Measurements from ENCODE around the gene MARCHF4. TPM values are rescaled to one million over a fixed set of nuclear protein-coding genes. Genes with fewer than 3 reads are reported as not detected.

The MARCHF4 gene
- total and polyA plus RNA-seq, 4 donors = not detected

- DNase-seq (ENCODE audit: low spot score) = no peak
- TF ChIP-seq, protein P1, sequence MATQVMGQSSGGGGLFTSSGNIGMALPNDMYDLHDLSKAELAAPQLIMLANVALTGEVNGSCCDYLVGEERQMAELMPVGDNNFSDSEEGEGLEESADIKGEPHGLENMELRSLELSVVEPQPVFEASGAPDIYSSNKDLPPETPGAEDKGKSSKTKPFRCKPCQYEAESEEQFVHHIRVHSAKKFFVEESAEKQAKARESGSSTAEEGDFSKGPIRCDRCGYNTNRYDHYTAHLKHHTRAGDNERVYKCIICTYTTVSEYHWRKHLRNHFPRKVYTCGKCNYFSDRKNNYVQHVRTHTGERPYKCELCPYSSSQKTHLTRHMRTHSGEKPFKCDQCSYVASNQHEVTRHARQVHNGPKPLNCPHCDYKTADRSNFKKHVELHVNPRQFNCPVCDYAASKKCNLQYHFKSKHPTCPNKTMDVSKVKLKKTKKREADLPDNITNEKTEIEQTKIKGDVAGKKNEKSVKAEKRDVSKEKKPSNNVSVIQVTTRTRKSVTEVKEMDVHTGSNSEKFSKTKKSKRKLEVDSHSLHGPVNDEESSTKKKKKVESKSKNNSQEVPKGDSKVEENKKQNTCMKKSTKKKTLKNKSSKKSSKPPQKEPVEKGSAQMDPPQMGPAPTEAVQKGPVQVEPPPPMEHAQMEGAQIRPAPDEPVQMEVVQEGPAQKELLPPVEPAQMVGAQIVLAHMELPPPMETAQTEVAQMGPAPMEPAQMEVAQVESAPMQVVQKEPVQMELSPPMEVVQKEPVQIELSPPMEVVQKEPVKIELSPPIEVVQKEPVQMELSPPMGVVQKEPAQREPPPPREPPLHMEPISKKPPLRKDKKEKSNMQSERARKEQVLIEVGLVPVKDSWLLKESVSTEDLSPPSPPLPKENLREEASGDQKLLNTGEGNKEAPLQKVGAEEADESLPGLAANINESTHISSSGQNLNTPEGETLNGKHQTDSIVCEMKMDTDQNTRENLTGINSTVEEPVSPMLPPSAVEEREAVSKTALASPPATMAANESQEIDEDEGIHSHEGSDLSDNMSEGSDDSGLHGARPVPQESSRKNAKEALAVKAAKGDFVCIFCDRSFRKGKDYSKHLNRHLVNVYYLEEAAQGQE (IDR thresholded peaks at IDR 0.05) = no peak
- no peak for TF ChIP-seq FOXA2 (IDR thresholded peaks at IDR 0.05)
- TF ChIP-seq ZBTB33 (IDR thresholded peaks at IDR 0.05) = no peak
- no peak for TF ChIP-seq EGR1 (IDR thresholded peaks at IDR 0.05; ENCODE audit: low read depth in 2 of 2)
- no peak for TF ChIP-seq RXRA (IDR thresholded peaks at IDR 0.05)
- TF ChIP-seq ATF3 (IDR thresholded peaks at IDR 0.05) = no peak
- no peak for TF ChIP-seq JUND (IDR thresholded peaks at IDR 0.05)
- TF ChIP-seq, protein P2, sequence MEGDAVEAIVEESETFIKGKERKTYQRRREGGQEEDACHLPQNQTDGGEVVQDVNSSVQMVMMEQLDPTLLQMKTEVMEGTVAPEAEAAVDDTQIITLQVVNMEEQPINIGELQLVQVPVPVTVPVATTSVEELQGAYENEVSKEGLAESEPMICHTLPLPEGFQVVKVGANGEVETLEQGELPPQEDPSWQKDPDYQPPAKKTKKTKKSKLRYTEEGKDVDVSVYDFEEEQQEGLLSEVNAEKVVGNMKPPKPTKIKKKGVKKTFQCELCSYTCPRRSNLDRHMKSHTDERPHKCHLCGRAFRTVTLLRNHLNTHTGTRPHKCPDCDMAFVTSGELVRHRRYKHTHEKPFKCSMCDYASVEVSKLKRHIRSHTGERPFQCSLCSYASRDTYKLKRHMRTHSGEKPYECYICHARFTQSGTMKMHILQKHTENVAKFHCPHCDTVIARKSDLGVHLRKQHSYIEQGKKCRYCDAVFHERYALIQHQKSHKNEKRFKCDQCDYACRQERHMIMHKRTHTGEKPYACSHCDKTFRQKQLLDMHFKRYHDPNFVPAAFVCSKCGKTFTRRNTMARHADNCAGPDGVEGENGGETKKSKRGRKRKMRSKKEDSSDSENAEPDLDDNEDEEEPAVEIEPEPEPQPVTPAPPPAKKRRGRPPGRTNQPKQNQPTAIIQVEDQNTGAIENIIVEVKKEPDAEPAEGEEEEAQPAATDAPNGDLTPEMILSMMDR (IDR thresholded peaks at IDR 0.05; ENCODE audit: low read depth, low read length, missing input control) = no peak
- TF ChIP-seq YY1 (IDR thresholded peaks at IDR 0.05) = no peak
- TF ChIP-seq TAF1 (conservative IDR thresholded peaks at IDR 0.05) = no peak
- TF ChIP-seq FOXA1 (IDR thresholded peaks at IDR 0.05) = no peak
Measured at GRCh38 chr2:216349366-216349765, 22.9 kb downstream of the MARCHF4 start.

DNA sequence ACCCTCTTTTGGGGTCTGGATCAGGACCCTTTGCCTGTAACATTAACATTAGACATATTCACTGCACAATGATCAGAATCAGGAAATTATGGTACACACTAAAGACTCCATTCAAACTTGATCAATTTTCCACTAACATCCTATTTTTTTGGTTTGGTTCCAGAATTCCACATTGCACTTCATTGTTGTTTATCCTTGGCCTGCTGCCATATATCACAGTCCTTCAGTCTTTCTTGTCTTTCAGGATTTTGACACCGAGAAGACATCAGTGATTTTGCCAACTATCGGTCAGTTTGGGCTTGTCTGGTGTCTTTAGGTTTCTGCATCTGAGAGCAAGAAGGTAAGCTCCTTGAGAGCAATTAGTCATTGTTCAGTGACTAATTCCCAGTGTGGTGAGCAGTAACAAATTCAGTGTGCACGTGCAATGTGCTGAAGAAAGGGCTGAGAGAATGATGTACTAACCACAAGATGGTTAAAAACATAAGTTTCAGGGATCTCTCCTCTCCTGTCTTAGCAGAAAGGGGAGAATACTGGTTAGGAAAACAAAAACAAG, 23.5 kb downstream of the MARCHF4 start:
- DNase-seq (ENCODE audit: low spot score) = no peak
- WGBS = 55% methylated on average over 3 of the region's 3 CpGs
- TF ChIP-seq, protein P1 (IDR thresholded peaks at IDR 0.05) = no peak
- no peak for TF ChIP-seq FOXA1 (IDR thresholded peaks at IDR 0.05)
- no peak for TF ChIP-seq JUND (IDR thresholded peaks at IDR 0.05)
- no peak for TF ChIP-seq FOXA2 (IDR thresholded peaks at IDR 0.05)
- no peak for TF ChIP-seq HNF4A (conservative IDR thresholded peaks at IDR 0.05)
- no peak for TF ChIP-seq HNF4G (IDR thresholded peaks at IDR 0.05)
- no peak for TF ChIP-seq TAF1 (conservative IDR thresholded peaks at IDR 0.05)
- no peak for TF ChIP-seq RAD21 (IDR thresholded peaks at IDR 0.05)
- TF ChIP-seq, protein P2 (IDR thresholded peaks at IDR 0.05; ENCODE audit: low read depth, low read length, missing input control) = no peak
- no peak for TF ChIP-seq MAX (IDR thresholded peaks at IDR 0.05)
- TF ChIP-seq GABPA (IDR thresholded peaks at IDR 0.05 in 1 of 2, conservative IDR thresholded peaks at IDR 0.05 in 1 of 2) = no peak
- TF ChIP-seq RXRA (IDR thresholded peaks at IDR 0.05) = no peak

More at GRCh38 chr2:216349366-216349765, 22.9 kb downstream of the MARCHF4 start:
- H3K36me3 ChIP-seq (ENCODE audit: control insufficient read depth in 4 of 4, insufficient read depth in 3 of 4, low read depth in 1 of 4, low read length in 3 of 4) = no peaks in the 10 kb centered on the region
- no peak overlapping the region for H3K9ac ChIP-seq (ENCODE audit: low read depth in 1 of 2, low read length in 2 of 2)
- no peak overlapping the region for H3K4me3 ChIP-seq (ENCODE audit: low read depth in 1 of 3, low read length in 3 of 3)
- peaks cover 0 to 4% (median 0%) of the 10 kb centered on the region in 4 donors for H3K27me3 ChIP-seq (ENCODE audit: control insufficient read depth in 4 of 4, insufficient read depth in 4 of 4, low read length in 3 of 4)
- no peaks in the 10 kb centered on the region for H3K9me3 ChIP-seq (ENCODE audit: control insufficient read depth in 4 of 4, low read length in 3 of 4)
- H3K27ac ChIP-seq (ENCODE audit: low read depth in 1 of 2, low read length in 2 of 2) = no peak overlapping the region
- no peaks in the 10 kb centered on the region for H3K4me1 ChIP-seq (ENCODE audit: control insufficient read depth in 4 of 4, insufficient read depth in 4 of 4, low read length in 3 of 4)
- 54% methylated on average over 3 of the region's 3 CpGs for WGBS

More for the DNA sequence above, 23.5 kb downstream of the MARCHF4 start:
- no peaks in the 10 kb centered on the region for H3K36me3 ChIP-seq (ENCODE audit: control insufficient read depth in 4 of 4, insufficient read depth in 3 of 4, low read depth in 1 of 4, low read length in 3 of 4)
- no peak overlapping the region for H3K27ac ChIP-seq (ENCODE audit: low read depth in 1 of 2, low read length in 2 of 2)
- H3K9ac ChIP-seq (ENCODE audit: low read depth in 1 of 2, low read length in 2 of 2) = no peak overlapping the region
- no peaks in the 10 kb centered on the region for H3K9me3 ChIP-seq (ENCODE audit: control insufficient read depth in 4 of 4, low read length in 3 of 4)
- no peak overlapping the region for H3K4me3 ChIP-seq (ENCODE audit: low read depth in 1 of 3, low read length in 3 of 3)
- no peaks in the 10 kb centered on the region for H3K4me1 ChIP-seq (ENCODE audit: control insufficient read depth in 4 of 4, insufficient read depth in 4 of 4, low read length in 3 of 4)
- peaks cover 0 to 4% (median 0%) of the 10 kb centered on the region in 4 donors for H3K27me3 ChIP-seq (ENCODE audit: control insufficient read depth in 4 of 4, insufficient read depth in 4 of 4, low read length in 3 of 4)

Data from liver (tissue), 9 donors.